Smooth muscle cell (in vitro differentiated cells): ENCODE data around the gene RARB. TPM values are rescaled to one million over a fixed set of nuclear protein-coding genes. Genes with fewer than 3 reads are reported as not detected.

Experiments used
- DNase-seq: peaks from one replicate; lab custom pipeline; 2025; ENCODE audit not compliant: unreplicated experiment; lab: John Stamatoyannopoulos, UW
- H2AFZ ChIP-seq: fragments of 200-600 bp; sonication (generic); 2 replicates; pipeline ENCODE4 v1.6.0; 2016; ENCODE audit warnings: antibody characterized with exemption, low read depth, mild to moderate bottlenecking
- H3F3A ChIP-seq: fragments of 200-600 bp; sonication (generic); 2 replicates; pipeline ENCODE4 v1.6.0; 2017; ENCODE audit warnings: antibody characterized with exemption, low read depth
- H3K27ac ChIP-seq: fragments of 200-600 bp; sonication (generic); 2 replicates; pipeline ENCODE4 v1.5.1; 2016; ENCODE audit warnings: low read depth, mild to moderate bottlenecking
- H3K27me3 ChIP-seq: fragments of 200-600 bp; sonication (generic); 2 replicates; pipeline ENCODE4 v1.6.1; 2016; ENCODE audit warnings: low read depth, mild to moderate bottlenecking
- H3K36me3 ChIP-seq: fragments of 200-600 bp; sonication (generic); 2 replicates; pipeline ENCODE4 v1.5.1; 2016; ENCODE audit warnings: low read depth
- H3K4me1 ChIP-seq: fragments of 200-600 bp; sonication (generic); 2 replicates; pipeline ENCODE4 v1.5.1; 2016; ENCODE audit warnings: low read depth
- H3K4me2 ChIP-seq: fragments of 200-600 bp; sonication (generic); 2 replicates; pipeline ENCODE4 v1.6.0; 2016; ENCODE audit warnings: mild to moderate bottlenecking
- H3K4me3 ChIP-seq: fragments of 200-600 bp; sonication (generic); 2 replicates; pipeline ENCODE4 v1.5.1; 2016; ENCODE audit warnings: mild to moderate bottlenecking
- H3K79me2 ChIP-seq: fragments of 200-600 bp; sonication (generic); 2 replicates; pipeline ENCODE4 v1.6.0; 2016; ENCODE audit warnings: low read depth, mild to moderate bottlenecking
- H3K9ac ChIP-seq: fragments of 200-600 bp; sonication (generic); 2 replicates; pipeline ENCODE4 v1.6.0; 2016; ENCODE audit warnings: low read depth
- H3K9me3 ChIP-seq: fragments of 200-600 bp; sonication (generic); replicated peaks from 2 replicates; pipeline ENCODE4 v1.5.1; 2016; ENCODE audit warnings: low read depth
- H4K20me1 ChIP-seq: fragments of 200-600 bp; sonication (generic); 2 replicates; pipeline ENCODE4 v1.6.0; 2016; ENCODE audit warnings: low read depth
- CTCF ChIP-seq: fragments of 200-600 bp; sonication (generic); IDR thresholded peaks from 2 replicates; pipeline ENCODE4 v1.5.1; 2017; ENCODE audit warnings: borderline replicate concordance, mild to moderate bottlenecking, antibody characterized with exemption; ENCODE audit not compliant: insufficient read depth, poor library complexity, severe bottlenecking
- WGBS: methylation state at CpG from one replicate; pipeline ENCODE4 v1.1.7; 2016; ENCODE audit warnings: low lambda C conversion rate; 5-methylcytosine and 5-hydroxymethylcytosine counted together
- polyA plus RNA-seq: library from polyadenylated mRNA; unstranded; fragments of >200 nt; fragmentation: Nextera tagmentation; extraction: Ambion mirVana; gene quantifications from 2 replicates; pipeline ENCODE4 v1.2.1, GENCODE V29; 2016
- total RNA-seq: library from RNA; depleted of rRNA; stranded (reverse); fragments of >200 nt; gene quantifications from 2 replicates; pipeline ENCODE4 v1.2.3, GENCODE V29; 2014

The RARB gene
- total and polyA plus RNA-seq, 2 experiments from 2014 or later: 88.1 to 106 TPM

- Histone ChIP-seq H3K79me2 (peaks cover 32% of the 10 kb centered on the region), H3K27ac (peak overlapping the region; percentile 89), H3K9ac (no peak overlapping the region), H3K4me1 (peaks cover 72% of the 10 kb centered on the region), H3F3A (peaks cover 45% of the 10 kb centered on the region), H4K20me1 (no peaks in the 10 kb centered on the region), H3K36me3 (no peaks in the 10 kb centered on the region), H3K4me3 (no peak overlapping the region), H2AFZ (no peak overlapping the region), H3K9me3 (no peaks in the 10 kb centered on the region), H3K27me3 (no peaks in the 10 kb centered on the region), H3K4me2 (peak overlapping the region; percentile 93)
- no peak for DNase-seq
- 17% methylated on average over 2 of the region's 2 CpGs for WGBS
- no peak for TF ChIP-seq CTCF
Measured at GRCh38 chr3:25426408-25426807, 1.7 kb upstream of the RARB start.

GRCh38 chr3:25427155-25427554 lies 908 bp upstream of the RARB start:
- H3K27me3 ChIP-seq: no peaks in the 10 kb centered on the region
- H4K20me1 ChIP-seq: no peaks in the 10 kb centered on the region
- H2AFZ ChIP-seq: no peak overlapping the region
- H3K4me3 ChIP-seq: peak overlapping the region; percentile 71
- WGBS: 46% methylated on average over 2 of the region's 2 CpGs
- peak overlapping the region; percentile 89 for H3K27ac ChIP-seq
- DNase-seq: no peak
- no peaks in the 10 kb centered on the region for H3K36me3 ChIP-seq
- H3K9ac ChIP-seq: no peak overlapping the region
- no peaks in the 10 kb centered on the region for H3K9me3 ChIP-seq
- H3K4me2 ChIP-seq: peak overlapping the region; percentile 93
- H3F3A ChIP-seq: peaks cover 48% of the 10 kb centered on the region
- H3K4me1 ChIP-seq: peaks cover 79% of the 10 kb centered on the region
- TF ChIP-seq CTCF: no peak
- H3K79me2 ChIP-seq: peaks cover 39% of the 10 kb centered on the region

- H3K27ac ChIP-seq: peak overlapping the region; percentile 89
- no peak for DNase-seq
- no peak for TF ChIP-seq CTCF
- no peaks in the 10 kb centered on the region for H3K27me3 ChIP-seq
- peak overlapping the region; percentile 37 for H3K9ac ChIP-seq
- H2AFZ ChIP-seq: peak overlapping the region; percentile 33
- H3F3A ChIP-seq: peaks cover 52% of the 10 kb centered on the region
- no peaks in the 10 kb centered on the region for H4K20me1 ChIP-seq
- no peaks in the 10 kb centered on the region for H3K36me3 ChIP-seq
- H3K4me2 ChIP-seq: peak overlapping the region; percentile 93
- peak overlapping the region; percentile 71 for H3K4me3 ChIP-seq
- 3% methylated on average over 13 of the region's 13 CpGs for WGBS
- no peaks in the 10 kb centered on the region for H3K9me3 ChIP-seq
- peaks cover 83% of the 10 kb centered on the region for H3K4me1 ChIP-seq
- peaks cover 43% of the 10 kb centered on the region for H3K79me2 ChIP-seq
Measured at GRCh38 chr3:25427563-25427941, 511 bp upstream of the RARB start.

GRCh38 chr3:25428789-25429335 lies 799 bp downstream of the RARB start:
- H2AFZ ChIP-seq: no peak overlapping the region
- H3K4me2 ChIP-seq: peak overlapping the region; percentile 93
- H3K4me3 ChIP-seq: peak overlapping the region; percentile 71
- no peaks in the 10 kb centered on the region for H3K36me3 ChIP-seq
- H4K20me1 ChIP-seq: no peaks in the 10 kb centered on the region
- TF ChIP-seq CTCF: no peak
- H3K27ac ChIP-seq: peak overlapping the region; percentile 89
- H3F3A ChIP-seq: peaks cover 53% of the 10 kb centered on the region
- peaks cover 56% of the 10 kb centered on the region for H3K79me2 ChIP-seq
- H3K27me3 ChIP-seq: no peaks in the 10 kb centered on the region
- DNase-seq: no peak
- H3K9me3 ChIP-seq: no peaks in the 10 kb centered on the region
- H3K4me1 ChIP-seq: peaks cover 87% of the 10 kb centered on the region
- 12% methylated on average over 6 of the region's 6 CpGs for WGBS
- H3K9ac ChIP-seq: peak overlapping the region; percentile 73
